ENCODE measurements around the gene TUBB3. TPM values are rescaled to one million over a fixed set of nuclear protein-coding genes. Genes with fewer than 3 reads are reported as not detected.
"Not testable (repeated sequence)": the region's sequence is repeated elsewhere in the genome, so short reads cannot be mapped to it uniquely, and the experiment has no call there.

The TUBB3 gene
- total RNA-seq, 1 donor from 2014 or later, result 459 TPM

DNA sequence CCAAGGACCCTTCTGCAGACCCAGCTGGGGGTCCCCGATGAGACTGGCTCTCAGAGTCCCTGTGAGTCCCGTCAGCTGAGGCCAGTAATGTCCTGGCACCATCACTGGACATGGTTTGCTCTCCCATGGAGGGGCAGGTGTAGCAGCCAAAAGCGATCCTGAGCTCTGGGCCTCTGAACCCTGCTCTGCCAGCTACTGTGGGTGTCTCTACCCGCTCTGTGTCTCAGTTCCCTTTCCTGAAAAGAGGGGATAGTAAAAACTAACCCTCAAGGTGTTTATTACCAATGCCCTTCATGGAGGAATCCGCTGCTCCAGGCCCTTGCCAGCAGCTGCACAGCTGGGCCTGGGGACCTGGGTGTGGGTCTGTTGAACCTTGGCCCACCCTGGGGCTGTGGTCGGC, 8.8 kb downstream of the TUBB3 start:
- Mint-ChIP-seq H3K27ac (ENCODE audit: unreplicated experiment) (no peak overlapping the region), H3K36me3 (ENCODE audit: low read depth, unreplicated experiment) (peaks cover 23% of the 10 kb centered on the region), H3K4me3 (ENCODE audit: unreplicated experiment) (no peak overlapping the region), H3K4me1 (ENCODE audit: low read depth, unreplicated experiment) (no peaks in the 10 kb centered on the region), H3K9me3 (ENCODE audit: unreplicated experiment) (no peaks in the 10 kb centered on the region), H3K27me3 (ENCODE audit: low read depth, unreplicated experiment) (no peaks in the 10 kb centered on the region)
- no peaks in the 10 kb centered on the region for H3K9me3 ChIP-seq (ENCODE audit: insufficient read depth, low read depth, low read length)
- H3K27ac ChIP-seq (ENCODE audit: low read depth, low read length), result no peak overlapping the region
- no peak overlapping the region for H3K4me3 ChIP-seq (ENCODE audit: insufficient read depth, low read depth, low read length)
- H3K9ac ChIP-seq (ENCODE audit: low read length), result no peak overlapping the region
- TF ChIP-seq EZH2 (IDR thresholded peaks at IDR 0.05; ENCODE audit: insufficient read depth, low read length), result no peak
- TF ChIP-seq, protein P1, sequence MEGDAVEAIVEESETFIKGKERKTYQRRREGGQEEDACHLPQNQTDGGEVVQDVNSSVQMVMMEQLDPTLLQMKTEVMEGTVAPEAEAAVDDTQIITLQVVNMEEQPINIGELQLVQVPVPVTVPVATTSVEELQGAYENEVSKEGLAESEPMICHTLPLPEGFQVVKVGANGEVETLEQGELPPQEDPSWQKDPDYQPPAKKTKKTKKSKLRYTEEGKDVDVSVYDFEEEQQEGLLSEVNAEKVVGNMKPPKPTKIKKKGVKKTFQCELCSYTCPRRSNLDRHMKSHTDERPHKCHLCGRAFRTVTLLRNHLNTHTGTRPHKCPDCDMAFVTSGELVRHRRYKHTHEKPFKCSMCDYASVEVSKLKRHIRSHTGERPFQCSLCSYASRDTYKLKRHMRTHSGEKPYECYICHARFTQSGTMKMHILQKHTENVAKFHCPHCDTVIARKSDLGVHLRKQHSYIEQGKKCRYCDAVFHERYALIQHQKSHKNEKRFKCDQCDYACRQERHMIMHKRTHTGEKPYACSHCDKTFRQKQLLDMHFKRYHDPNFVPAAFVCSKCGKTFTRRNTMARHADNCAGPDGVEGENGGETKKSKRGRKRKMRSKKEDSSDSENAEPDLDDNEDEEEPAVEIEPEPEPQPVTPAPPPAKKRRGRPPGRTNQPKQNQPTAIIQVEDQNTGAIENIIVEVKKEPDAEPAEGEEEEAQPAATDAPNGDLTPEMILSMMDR (IDR thresholded peaks at IDR 0.05; ENCODE audit: insufficient read depth, low read depth, low read length), result no peak
- H3K79me2 ChIP-seq (ENCODE audit: insufficient read depth, low read length), result peaks cover 65% of the 10 kb centered on the region
- no peak overlapping the region for H3K4me2 ChIP-seq (ENCODE audit: low read length)
- DNase-seq (ENCODE audit: low read depth) (no peak), FAIRE-seq (no peak)
- peaks cover 40% of the 10 kb centered on the region for H3K36me3 ChIP-seq (ENCODE audit: insufficient read depth, low read length)
- no peaks in the 10 kb centered on the region for H3K4me1 ChIP-seq (ENCODE audit: insufficient read depth, low read length)
- H4K20me1 ChIP-seq (ENCODE audit: insufficient read depth, low read length), result peaks cover 98% of the 10 kb centered on the region
- no peak overlapping the region for H2AFZ ChIP-seq (ENCODE audit: low read depth, low read length)
- H3K27me3 ChIP-seq (ENCODE audit: insufficient read depth, low read length), result no peaks in the 10 kb centered on the region

DNA sequence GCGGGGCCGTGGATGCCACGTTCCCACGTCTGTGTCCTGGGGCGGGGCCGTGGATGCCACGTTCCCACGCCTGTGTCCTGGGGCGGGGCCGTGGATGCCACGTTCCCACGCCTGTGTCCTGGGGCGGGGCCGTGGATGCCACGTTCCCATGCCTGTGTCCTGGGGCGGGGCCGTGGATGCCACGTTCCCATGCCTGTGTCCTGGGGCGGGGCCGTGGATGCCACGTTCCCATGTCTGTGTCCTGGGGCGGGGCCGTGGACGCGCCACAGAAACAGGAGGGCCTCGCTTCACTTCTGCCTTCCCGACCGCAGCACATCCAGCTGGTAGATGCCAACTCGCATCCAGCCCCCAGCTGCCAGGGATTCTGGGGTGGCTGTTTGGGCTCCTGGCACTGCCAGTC, 10.9 kb downstream of the TUBB3 start:
- H2AFZ ChIP-seq (ENCODE audit: low read depth, low read length); H3K4me1 ChIP-seq (ENCODE audit: insufficient read depth, low read length); H3K4me2 ChIP-seq (ENCODE audit: low read length); H3K4me3 ChIP-seq (ENCODE audit: insufficient read depth, low read depth, low read length); H3K27ac ChIP-seq (ENCODE audit: low read depth, low read length); H3K4me1 Mint-ChIP-seq (ENCODE audit: low read depth, unreplicated experiment); FAIRE-seq; H3K9me3 Mint-ChIP-seq (ENCODE audit: unreplicated experiment); H3K4me3 Mint-ChIP-seq (ENCODE audit: unreplicated experiment); H3K27me3 Mint-ChIP-seq (ENCODE audit: low read depth, unreplicated experiment); H3K27me3 ChIP-seq (ENCODE audit: insufficient read depth, low read length); H3K27ac Mint-ChIP-seq (ENCODE audit: unreplicated experiment); H3K9me3 ChIP-seq (ENCODE audit: insufficient read depth, low read depth, low read length); DNase-seq (ENCODE audit: low read depth); H3K9ac ChIP-seq (ENCODE audit: low read length): not testable (repeated sequence)
- peaks cover 40% of the 10 kb centered on the region for H3K36me3 ChIP-seq (ENCODE audit: insufficient read depth, low read length)
- H4K20me1 ChIP-seq (ENCODE audit: insufficient read depth, low read length), result peaks cover 83% of the 10 kb centered on the region
- peaks cover 45% of the 10 kb centered on the region for H3K79me2 ChIP-seq (ENCODE audit: insufficient read depth, low read length)
- peaks cover 26% of the 10 kb centered on the region for H3K36me3 Mint-ChIP-seq (ENCODE audit: low read depth, unreplicated experiment)

DNA sequence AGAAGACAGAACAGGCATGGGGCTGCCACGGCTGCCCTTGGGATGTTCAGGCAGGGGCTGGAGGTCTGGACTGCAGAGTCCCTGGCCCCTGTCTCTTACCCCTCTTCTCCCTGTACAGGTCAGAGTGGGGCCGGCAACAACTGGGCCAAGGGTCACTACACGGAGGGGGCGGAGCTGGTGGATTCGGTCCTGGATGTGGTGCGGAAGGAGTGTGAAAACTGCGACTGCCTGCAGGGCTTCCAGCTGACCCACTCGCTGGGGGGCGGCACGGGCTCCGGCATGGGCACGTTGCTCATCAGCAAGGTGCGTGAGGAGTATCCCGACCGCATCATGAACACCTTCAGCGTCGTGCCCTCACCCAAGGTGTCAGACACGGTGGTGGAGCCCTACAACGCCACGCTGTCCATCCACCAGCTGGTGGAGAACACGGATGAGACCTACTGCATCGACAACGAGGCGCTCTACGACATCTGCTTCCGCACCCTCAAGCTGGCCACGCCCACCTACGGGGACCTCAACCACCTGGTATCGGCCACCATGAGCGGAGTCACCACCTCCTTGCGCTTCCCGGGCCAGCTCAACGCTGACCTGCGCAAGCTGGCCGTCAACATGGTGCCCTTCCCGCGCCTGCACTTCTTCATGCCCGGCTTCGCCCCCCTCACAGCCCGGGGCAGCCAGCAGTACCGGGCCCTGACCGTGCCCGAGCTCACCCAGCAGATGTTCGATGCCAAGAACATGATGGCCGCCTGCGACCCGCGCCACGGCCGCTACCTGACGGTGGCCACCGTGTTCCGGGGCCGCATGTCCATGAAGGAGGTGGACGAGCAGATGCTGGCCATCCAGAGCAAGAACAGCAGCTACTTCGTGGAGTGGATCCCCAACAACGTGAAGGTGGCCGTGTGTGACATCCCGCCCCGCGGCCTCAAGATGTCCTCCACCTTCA, 11.7 kb downstream of the TUBB3 start:
- peak overlapping the region; percentile 34 for H3K4me3 Mint-ChIP-seq (ENCODE audit: unreplicated experiment)
- Histone ChIP-seq H3K4me2 (ENCODE audit: low read length) (no peak overlapping the region), H3K79me2 (ENCODE audit: insufficient read depth, low read length) (peaks cover 36% of the 10 kb centered on the region), H3K9ac (ENCODE audit: low read length) (no peak overlapping the region), H3K27me3 (ENCODE audit: insufficient read depth, low read length) (no peaks in the 10 kb centered on the region), H3K4me1 (ENCODE audit: insufficient read depth, low read length) (no peaks in the 10 kb centered on the region), H3K27ac (ENCODE audit: low read depth, low read length) (no peak overlapping the region), H2AFZ (ENCODE audit: low read depth, low read length) (no peak overlapping the region), H4K20me1 (ENCODE audit: insufficient read depth, low read length) (peaks cover 75% of the 10 kb centered on the region), H3K9me3 (ENCODE audit: insufficient read depth, low read depth, low read length) (no peaks in the 10 kb centered on the region), H3K4me3 (ENCODE audit: insufficient read depth, low read depth, low read length) (no peak overlapping the region), H3K36me3 (ENCODE audit: insufficient read depth, low read length) (peaks cover 35% of the 10 kb centered on the region)
- H3K27me3 Mint-ChIP-seq (ENCODE audit: low read depth, unreplicated experiment), result no peaks in the 10 kb centered on the region
- H3K9me3 Mint-ChIP-seq (ENCODE audit: unreplicated experiment), result no peaks in the 10 kb centered on the region
- peaks cover 2% of the 10 kb centered on the region for H3K4me1 Mint-ChIP-seq (ENCODE audit: low read depth, unreplicated experiment)
- TF ChIP-seq, protein P1 (IDR thresholded peaks at IDR 0.05; ENCODE audit: insufficient read depth, low read depth, low read length), result no peak
- no peak for TF ChIP-seq EZH2 (IDR thresholded peaks at IDR 0.05; ENCODE audit: insufficient read depth, low read length)
- DNase-seq (ENCODE audit: low read depth) (no peak), FAIRE-seq (no peak)
- H3K36me3 Mint-ChIP-seq (ENCODE audit: low read depth, unreplicated experiment), result peaks cover 26% of the 10 kb centered on the region
- no peak overlapping the region for H3K27ac Mint-ChIP-seq (ENCODE audit: unreplicated experiment)

DNA sequence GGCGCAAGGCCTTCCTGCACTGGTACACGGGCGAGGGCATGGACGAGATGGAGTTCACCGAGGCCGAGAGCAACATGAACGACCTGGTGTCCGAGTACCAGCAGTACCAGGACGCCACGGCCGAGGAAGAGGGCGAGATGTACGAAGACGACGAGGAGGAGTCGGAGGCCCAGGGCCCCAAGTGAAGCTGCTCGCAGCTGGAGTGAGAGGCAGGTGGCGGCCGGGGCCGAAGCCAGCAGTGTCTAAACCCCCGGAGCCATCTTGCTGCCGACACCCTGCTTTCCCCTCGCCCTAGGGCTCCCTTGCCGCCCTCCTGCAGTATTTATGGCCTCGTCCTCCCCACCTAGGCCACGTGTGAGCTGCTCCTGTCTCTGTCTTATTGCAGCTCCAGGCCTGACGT, 12.5 kb downstream of the TUBB3 start:
- H3K27me3 ChIP-seq (ENCODE audit: insufficient read depth, low read length); H2AFZ ChIP-seq (ENCODE audit: low read depth, low read length); H3K4me2 ChIP-seq (ENCODE audit: low read length); H3K27me3 Mint-ChIP-seq (ENCODE audit: low read depth, unreplicated experiment); FAIRE-seq; H3K9me3 ChIP-seq (ENCODE audit: insufficient read depth, low read depth, low read length); H3K27ac ChIP-seq (ENCODE audit: low read depth, low read length); H3K4me1 Mint-ChIP-seq (ENCODE audit: low read depth, unreplicated experiment); H3K4me1 ChIP-seq (ENCODE audit: insufficient read depth, low read length); H3K9me3 Mint-ChIP-seq (ENCODE audit: unreplicated experiment); H3K4me3 ChIP-seq (ENCODE audit: insufficient read depth, low read depth, low read length); DNase-seq (ENCODE audit: low read depth); H3K9ac ChIP-seq (ENCODE audit: low read length); H3K27ac Mint-ChIP-seq (ENCODE audit: unreplicated experiment): not testable (repeated sequence)
- H3K4me3 Mint-ChIP-seq (ENCODE audit: unreplicated experiment), result peak overlapping the region; percentile 34
- peaks cover 25% of the 10 kb centered on the region for H3K36me3 Mint-ChIP-seq (ENCODE audit: low read depth, unreplicated experiment)
- Histone ChIP-seq H4K20me1 (ENCODE audit: insufficient read depth, low read length) (peaks cover 67% of the 10 kb centered on the region), H3K36me3 (ENCODE audit: insufficient read depth, low read length) (peaks cover 35% of the 10 kb centered on the region), H3K79me2 (ENCODE audit: insufficient read depth, low read length) (peaks cover 31% of the 10 kb centered on the region)
